ACC112 (cell line): ENCODE data around the gene RTN4RL2.

Source experiments
- H2AFZ ChIP-seq: fragments of 200-600 bp; sonication (generic); one replicate; pipeline ENCODE4 v1.6.0; 2017; ENCODE audit warnings: antibody characterized with exemption, low read length; ENCODE audit not compliant: unreplicated experiment
- H3K27ac ChIP-seq: fragments of 200-600 bp; sonication (generic); 2 replicates; pipeline ENCODE4 v1.5.1; 2014; ENCODE audit warnings: low read depth, mild to moderate bottlenecking, antibody characterized with exemption, low read length, moderate library complexity
- H3K27me3 ChIP-seq: fragments of 200-600 bp; sonication (generic); 2 replicates; pipeline ENCODE4 v1.6.1; 2014; ENCODE audit warnings: mild to moderate bottlenecking, antibody characterized with exemption, low read length, moderate library complexity, mixed read lengths; ENCODE audit not compliant: insufficient read depth
- H3K36me3 ChIP-seq: fragments of 200-600 bp; sonication (generic); 2 replicates; pipeline ENCODE4 v1.6.1; 2016; ENCODE audit warnings: mild to moderate bottlenecking, antibody characterized with exemption, low read length, moderate library complexity, mixed read lengths; ENCODE audit not compliant: insufficient read depth
- H3K4me1 ChIP-seq: fragments of 200-600 bp; sonication (generic); one replicate; pipeline ENCODE4 v1.6.1; 2016; ENCODE audit warnings: low read length, mixed read lengths; ENCODE audit not compliant: insufficient read depth, unreplicated experiment, control insufficient read depth
- H3K4me3 ChIP-seq: fragments of 200-600 bp; sonication (generic); 2 replicates; pipeline ENCODE4 v1.5.1; 2014; ENCODE audit warnings: mild to moderate bottlenecking, low read depth, low read length
- H3K79me2 ChIP-seq: fragments of 200-600 bp; sonication (generic); one replicate; pipeline ENCODE4 v1.6.0; 2016; ENCODE audit warnings: low read length; ENCODE audit not compliant: control insufficient read depth, unreplicated experiment, insufficient read depth

The RTN4RL2 gene

DNA sequence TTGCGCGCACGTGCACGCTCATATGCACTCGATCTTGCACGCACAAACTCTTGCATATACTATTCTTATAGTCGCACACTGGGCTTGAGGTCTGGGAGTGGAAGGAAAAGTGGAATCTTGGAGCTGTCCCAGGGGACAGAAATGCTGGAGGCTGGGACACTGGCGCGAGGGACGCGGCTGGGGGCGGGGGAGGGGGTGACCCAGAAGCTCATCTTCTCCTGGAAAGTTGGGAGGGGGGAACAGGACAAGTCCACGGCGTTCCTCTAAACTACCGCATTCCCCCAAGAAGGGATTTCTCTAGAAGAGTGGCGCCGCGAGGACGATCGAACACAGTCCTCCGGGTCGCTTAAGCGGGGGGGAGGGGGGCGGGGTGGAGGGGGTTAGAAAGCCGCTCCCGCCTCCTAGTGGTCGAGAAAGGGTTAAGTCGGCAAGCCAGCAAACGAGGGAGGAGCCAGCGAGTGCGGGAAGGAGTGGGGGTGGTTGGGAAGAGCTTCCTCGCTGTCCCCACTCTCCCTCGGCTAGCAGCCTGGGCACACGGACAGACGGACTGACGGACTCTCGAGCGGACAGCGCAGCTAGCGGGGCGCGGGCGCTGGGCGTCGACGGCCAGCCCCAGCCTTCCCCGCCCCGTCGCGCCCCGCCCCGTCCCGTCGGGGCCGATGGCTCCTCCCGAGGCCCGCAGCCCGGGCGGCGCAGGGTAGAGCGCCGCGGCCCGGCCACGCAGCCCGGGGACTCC, at the start of gene RTN4RL2:
TSS of gene RTN4RL2 (plus strand) at position 507 of the 736 bp plus-strand sequence. CDS start 338 bp downstream, outside the sequence.
- Histone ChIP-seq H3K79me2 (no peaks in the 10 kb centered on the region), H3K27ac (no peak within 1 kb of the TSS), H2AFZ (peak within 1 kb of the TSS; percentile 23), H3K27me3 (peaks cover 48% of the 10 kb centered on the region), H3K36me3 (no peaks in the 10 kb centered on the region), H3K4me1 (peaks cover 6% of the 10 kb centered on the region), H3K4me3 (peak within 1 kb of the TSS; percentile 60)

DNA sequence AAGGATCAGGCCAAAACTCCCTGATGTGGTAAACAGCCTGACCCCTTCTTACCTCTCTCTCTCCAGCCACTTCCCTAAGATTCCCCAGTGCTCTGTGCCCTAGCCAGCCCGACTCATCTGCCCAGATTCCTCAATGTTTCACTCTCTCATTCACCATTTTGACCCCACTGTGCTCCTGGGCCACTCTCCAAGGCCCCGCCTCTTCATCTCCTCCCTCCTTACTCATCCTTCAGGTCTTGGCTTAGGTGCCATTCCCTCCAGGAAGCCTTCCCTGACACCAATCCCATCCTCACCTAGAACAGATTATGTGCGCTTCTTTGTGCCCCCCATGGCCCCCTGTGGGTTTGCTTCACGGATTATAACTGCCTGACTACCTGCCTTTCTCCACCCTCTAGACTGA, 46.6 kb upstream of the RTN4RL2 start:
- Histone ChIP-seq H3K4me1 (peaks cover 14% of the 10 kb centered on the region), H3K79me2 (peaks cover 3% of the 10 kb centered on the region), H2AFZ (no peak overlapping the region), H3K27me3 (no peaks in the 10 kb centered on the region), H3K27ac (no peak overlapping the region), H3K4me3 (no peak overlapping the region), H3K36me3 (peaks cover 53% of the 10 kb centered on the region)

DNA sequence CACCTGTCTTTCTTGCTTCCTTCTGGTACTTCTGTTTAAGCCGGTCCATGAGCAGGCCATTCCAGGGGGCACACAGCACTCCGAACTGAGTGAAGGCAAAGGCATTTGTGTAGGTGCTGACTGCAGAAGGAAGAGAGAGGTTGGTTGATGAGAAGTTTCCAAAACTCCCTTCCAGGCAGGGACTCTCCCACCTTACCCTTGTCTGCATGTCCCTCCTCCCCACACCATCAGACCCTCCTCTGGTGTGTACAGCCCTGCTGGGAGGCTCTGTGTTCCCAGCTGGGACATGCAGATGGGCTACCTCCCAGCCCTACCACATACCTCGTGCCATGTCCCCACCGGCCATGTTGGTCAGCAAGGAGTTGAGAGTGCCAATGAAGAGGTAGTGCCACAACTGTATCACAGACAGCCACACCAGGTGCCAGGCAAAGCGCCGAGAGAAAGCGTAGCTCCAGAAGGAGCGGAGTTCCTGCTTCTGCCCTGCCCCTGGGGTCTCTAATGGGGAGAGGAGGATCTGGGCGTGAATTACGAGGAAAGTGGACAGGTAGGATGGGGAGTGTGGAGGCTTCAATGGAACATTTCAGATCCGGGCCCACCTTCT, 45.6 kb upstream of the RTN4RL2 start:
- Histone ChIP-seq H3K36me3 (peaks cover 45% of the 10 kb centered on the region), H2AFZ (no peak overlapping the region), H3K4me1 (peaks cover 13% of the 10 kb centered on the region), H3K27ac (no peak overlapping the region), H3K4me3 (no peak overlapping the region), H3K27me3 (no peaks in the 10 kb centered on the region), H3K79me2 (peaks cover 6% of the 10 kb centered on the region)

DNA sequence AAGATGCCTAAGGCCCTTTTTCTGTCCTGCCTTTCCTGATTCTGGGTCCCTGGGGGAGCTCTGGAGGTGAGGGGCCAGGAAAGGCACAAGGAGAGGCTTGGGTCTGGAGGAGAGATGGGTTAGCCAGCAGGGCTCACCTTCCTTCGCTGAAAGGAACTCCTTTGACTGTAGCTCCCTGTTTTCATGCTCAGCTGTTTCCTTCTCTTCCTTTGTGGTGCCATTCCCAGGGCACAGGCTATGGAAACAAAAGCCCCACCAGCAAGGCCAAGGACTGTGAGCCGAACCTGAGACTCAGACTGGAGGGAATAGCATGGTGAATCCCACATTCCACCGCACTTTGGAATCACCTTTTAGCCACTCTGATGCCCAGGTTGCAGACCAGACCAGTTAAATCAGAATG, 43.9 kb upstream of the RTN4RL2 start:
- H3K79me2 ChIP-seq = peaks cover 19% of the 10 kb centered on the region
- peaks cover 53% of the 10 kb centered on the region for H3K36me3 ChIP-seq
- no peaks in the 10 kb centered on the region for H3K27me3 ChIP-seq
- H3K4me3 ChIP-seq = no peak overlapping the region
- H3K27ac ChIP-seq = no peak overlapping the region
- H3K4me1 ChIP-seq = no peaks in the 10 kb centered on the region
- H2AFZ ChIP-seq = no peak overlapping the region

DNA sequence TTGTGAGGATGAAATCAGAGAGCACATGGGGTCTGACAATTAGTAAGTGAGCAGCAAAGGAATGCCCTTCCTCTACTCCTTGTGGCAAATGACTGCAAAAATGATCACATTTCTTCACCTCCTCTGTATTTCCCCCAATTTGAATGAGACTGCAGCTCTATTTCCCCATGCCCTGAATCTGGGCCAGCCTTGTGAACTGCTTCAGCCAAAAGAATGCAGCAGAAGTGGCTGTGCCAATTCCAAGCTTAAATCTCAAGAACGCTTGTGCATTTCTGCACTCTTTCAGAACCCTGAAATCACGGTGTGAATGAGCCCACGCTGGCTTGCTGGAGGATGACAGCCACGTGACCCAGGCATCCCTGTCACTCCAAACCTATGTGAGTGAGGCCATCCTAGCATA, 43.3 kb upstream of the RTN4RL2 start:
- no peaks in the 10 kb centered on the region for H3K27me3 ChIP-seq
- peaks cover 57% of the 10 kb centered on the region for H3K36me3 ChIP-seq
- peaks cover 25% of the 10 kb centered on the region for H3K79me2 ChIP-seq
- no peak overlapping the region for H2AFZ ChIP-seq
- H3K27ac ChIP-seq = no peak overlapping the region
- no peaks in the 10 kb centered on the region for H3K4me1 ChIP-seq
- H3K4me3 ChIP-seq = no peak overlapping the region

DNA sequence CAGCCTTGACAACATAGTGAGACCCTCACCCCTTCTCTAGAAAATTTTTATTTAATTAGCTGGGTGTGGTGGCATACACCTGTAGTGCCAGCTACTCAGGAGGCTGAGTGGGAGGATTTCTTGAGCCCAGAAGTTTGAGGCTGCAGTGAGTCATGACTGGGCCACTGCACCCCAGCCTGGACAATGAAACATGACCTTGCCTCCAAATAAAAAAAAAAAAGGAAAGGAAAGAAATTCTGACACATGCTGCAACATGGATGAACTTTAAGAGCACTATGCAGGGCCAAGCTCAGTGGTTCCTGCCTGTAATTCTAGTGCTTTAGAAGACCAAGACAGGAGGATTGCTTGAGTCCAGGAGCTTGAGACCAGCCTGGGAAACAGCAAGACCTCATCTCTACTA, 42.2 kb upstream of the RTN4RL2 start:
- peaks cover 36% of the 10 kb centered on the region for H3K79me2 ChIP-seq
- no peak overlapping the region for H3K27ac ChIP-seq
- peaks cover 65% of the 10 kb centered on the region for H3K36me3 ChIP-seq

DNA sequence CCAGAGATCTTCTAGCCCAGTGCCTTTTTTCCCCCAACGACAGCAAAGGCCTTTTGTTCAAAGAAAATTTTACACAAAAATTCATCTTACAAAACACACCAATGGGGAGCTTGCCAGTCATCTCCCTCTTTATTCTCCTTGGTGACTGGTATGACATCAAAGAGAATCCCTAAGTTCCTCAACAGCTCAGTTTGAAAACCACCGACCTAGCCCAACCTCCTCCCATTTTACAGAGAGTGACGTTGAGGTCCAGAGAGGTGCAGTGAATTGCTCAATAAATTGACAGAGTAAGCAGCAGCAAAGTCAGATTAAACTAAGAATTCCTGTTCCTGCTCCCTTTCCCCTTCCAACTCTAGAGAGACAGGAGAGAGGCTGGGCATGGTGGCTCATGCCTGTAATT, 41.2 kb upstream of the RTN4RL2 start:
- H2AFZ ChIP-seq = no peak overlapping the region
- peaks cover 42% of the 10 kb centered on the region for H3K79me2 ChIP-seq
- no peak overlapping the region for H3K27ac ChIP-seq
- H3K36me3 ChIP-seq = peaks cover 68% of the 10 kb centered on the region
- H3K4me3 ChIP-seq = no peak overlapping the region
- H3K27me3 ChIP-seq = no peaks in the 10 kb centered on the region
- H3K4me1 ChIP-seq = peaks cover 19% of the 10 kb centered on the region

More for the DNA sequence above, 42.2 kb upstream of the RTN4RL2 start:
- no peak overlapping the region for H2AFZ ChIP-seq
- H3K4me3 ChIP-seq = no peak overlapping the region
- H3K4me1 ChIP-seq = peaks cover 10% of the 10 kb centered on the region
- no peaks in the 10 kb centered on the region for H3K27me3 ChIP-seq

DNA sequence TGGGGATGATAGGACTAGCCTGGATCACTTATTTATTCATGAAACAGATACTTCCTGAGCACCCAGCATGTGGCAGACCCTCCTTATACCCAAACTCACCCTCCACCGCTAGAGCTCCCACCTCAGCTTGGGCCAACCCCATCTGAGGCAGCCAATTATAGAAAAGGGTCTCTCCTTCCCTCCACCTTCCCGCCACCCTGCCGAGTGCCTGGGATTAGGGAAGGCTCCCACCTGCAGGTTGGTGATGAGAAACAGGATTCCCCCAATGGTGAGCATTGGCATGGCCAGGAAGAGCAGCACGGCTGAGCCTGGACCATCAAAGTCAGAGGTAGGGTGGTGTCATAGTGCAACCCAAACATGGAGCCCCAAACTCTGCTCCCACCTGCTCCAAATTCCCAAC, 39.3 kb upstream of the RTN4RL2 start:
- peaks cover 32% of the 10 kb centered on the region for H3K4me1 ChIP-seq
- H3K36me3 ChIP-seq = peaks cover 62% of the 10 kb centered on the region
- H3K79me2 ChIP-seq = peaks cover 58% of the 10 kb centered on the region
- H3K4me3 ChIP-seq = no peak overlapping the region
- H2AFZ ChIP-seq = no peak overlapping the region
- H3K27ac ChIP-seq = no peak overlapping the region
- H3K27me3 ChIP-seq = no peaks in the 10 kb centered on the region

DNA sequence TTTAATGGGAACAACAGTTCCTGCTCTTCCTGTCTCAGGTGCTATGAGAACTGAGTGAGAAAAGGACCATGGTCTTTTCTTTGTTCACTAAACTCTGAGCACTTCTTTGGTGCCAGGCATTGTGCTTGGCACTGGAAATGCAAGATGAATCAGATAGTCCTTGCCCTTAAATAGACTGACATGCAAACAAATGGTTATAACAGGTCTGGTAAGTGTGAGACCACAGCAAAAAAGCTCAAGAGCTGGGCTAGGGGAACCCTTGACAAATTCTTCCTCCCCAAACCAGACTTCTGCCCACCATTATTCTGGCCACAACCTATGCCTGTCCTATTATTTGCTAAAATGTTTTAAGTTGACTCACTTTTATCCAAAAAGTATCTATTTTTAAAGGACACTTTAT, 38.5 kb upstream of the RTN4RL2 start:
- Histone ChIP-seq H3K4me1 (peaks cover 32% of the 10 kb centered on the region), H3K79me2 (peaks cover 66% of the 10 kb centered on the region), H3K27ac (no peak overlapping the region), H3K4me3 (no peak overlapping the region), H3K36me3 (peaks cover 54% of the 10 kb centered on the region), H2AFZ (no peak overlapping the region), H3K27me3 (no peaks in the 10 kb centered on the region)

DNA sequence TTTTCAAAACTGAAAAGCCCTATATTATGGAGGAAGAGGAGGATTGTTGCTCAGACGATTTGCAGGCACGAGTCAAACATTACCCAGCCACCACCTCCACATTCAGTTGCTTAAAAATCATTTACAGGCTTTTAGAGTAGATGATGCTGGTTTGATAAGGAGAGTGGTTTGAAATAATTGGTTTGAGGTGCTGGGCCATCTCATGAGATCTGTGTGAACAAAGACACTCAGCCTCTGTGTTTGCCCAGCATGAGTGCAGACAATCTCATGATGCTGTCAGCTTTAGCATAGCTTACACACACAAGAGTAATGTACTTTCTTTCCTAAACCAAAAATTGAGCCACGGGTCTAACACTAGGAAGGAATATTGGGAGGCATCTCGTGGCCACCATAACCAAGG, 37.7 kb upstream of the RTN4RL2 start:
- H2AFZ ChIP-seq = no peak overlapping the region
- H3K27me3 ChIP-seq = no peaks in the 10 kb centered on the region
- H3K79me2 ChIP-seq = peaks cover 66% of the 10 kb centered on the region
- H3K4me1 ChIP-seq = peaks cover 39% of the 10 kb centered on the region
- H3K27ac ChIP-seq = no peak overlapping the region
- peaks cover 47% of the 10 kb centered on the region for H3K36me3 ChIP-seq
- no peak overlapping the region for H3K4me3 ChIP-seq
